NCI-H526 treated with DMSO at 0.1 percent for 48 hours (cell line): ENCODE measurements around the gene FILIP1L.
"Not testable (repeated sequence)": the region's sequence is repeated elsewhere in the genome, so short reads cannot be mapped to it uniquely, and the experiment has no call there.

ENCODE experiments used
- DNase-seq: peaks from one replicate; lab custom pipeline; 2025; lab: John Stamatoyannopoulos, UW

The FILIP1L gene

DNA sequence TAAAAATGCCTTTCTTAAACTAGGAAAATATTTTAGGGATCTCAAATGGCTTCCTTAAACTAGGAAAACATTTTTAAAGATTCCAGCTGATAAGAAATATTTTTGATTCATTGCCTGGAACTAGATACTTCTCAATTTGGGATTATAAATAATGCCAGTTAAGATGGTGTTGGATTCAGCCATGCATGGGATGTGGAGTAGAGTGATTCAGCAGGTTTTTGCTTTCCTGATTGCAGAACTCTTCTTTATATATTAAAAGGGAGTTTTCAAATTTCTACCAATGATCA, 15.6 kb downstream of the FILIP1L start:
- DNase-seq: no peak

GRCh38 chr3:100097919-100098783, 16.1 kb downstream of the FILIP1L start:
- DNase-seq: no peak

DNA sequence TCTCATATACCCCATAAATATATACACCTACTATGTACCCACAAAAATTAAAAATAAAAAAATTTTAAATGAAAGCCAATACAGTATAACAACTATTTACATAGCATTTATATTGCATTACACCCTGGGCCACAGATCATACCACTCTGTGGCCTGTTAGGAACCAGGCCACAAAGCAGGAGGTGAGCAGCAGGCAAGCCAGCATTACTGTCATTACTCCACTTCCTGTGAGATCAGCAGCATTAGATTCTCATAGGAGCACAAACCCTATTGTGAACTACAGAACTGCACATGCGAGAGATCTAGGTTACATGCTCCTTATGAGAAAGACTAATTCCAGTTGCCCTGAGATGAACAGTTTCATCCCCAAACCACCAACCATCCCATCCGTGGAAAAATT, 17.4 kb downstream of the FILIP1L start:
- no peak for DNase-seq

GRCh38 chr3:100096286-100096685, 18.0 kb downstream of the FILIP1L start:
- not testable (repeated sequence) for DNase-seq

GRCh38 chr3:100093831-100094230, 20.5 kb downstream of the FILIP1L start:
- DNase-seq: no peak

DNA sequence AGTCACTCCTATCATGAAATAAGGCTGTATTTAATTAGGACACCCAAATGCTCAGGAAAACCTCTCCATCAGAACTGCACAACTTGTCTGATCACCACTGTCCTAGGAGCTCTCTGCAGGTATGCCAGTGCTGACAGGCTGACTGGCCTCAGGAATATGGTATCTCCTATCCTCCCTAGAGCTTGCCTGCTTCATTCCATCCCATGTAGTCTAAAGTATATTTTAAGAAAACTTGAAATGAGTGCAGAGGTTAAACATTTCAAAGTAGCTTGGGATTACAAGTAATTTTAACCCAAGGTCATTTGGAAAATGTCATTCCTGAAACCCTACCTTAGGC, 23.7 kb downstream of the FILIP1L start:
- no peak for DNase-seq

GRCh38 chr3:100089812-100090668, 24.3 kb downstream of the FILIP1L start:
- DNase-seq: no peak

DNA sequence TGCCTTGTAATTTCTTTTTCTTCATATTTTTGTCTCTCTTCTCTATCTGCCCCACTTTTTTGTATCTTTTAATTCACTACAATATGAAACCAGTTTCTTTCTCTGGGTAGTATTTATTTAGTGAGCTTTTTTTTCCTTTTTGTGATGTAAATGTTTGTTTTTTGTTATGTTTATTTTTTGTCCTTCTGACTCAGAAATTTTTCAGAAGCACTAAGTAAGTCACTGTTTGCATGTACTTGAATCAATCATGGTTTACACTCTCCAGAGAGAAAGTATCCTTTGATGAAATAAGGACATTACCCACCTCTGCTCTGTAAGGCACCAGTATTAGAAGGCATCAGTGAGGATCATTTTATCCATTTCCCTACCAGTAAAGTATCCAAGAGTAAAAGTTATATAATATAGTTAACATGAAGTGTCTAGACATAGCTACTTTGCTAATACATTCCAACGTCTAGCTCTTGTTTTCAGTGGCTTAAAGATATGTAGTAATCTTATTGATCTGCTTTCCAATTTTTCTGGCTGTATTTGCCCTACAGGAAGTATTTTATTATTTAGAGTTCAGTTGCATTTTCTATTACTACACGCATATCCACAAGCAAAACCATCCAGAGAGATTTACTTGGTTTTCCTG, 25.4 kb downstream of the FILIP1L start:
- DNase-seq: no peak

- DNase-seq: no peak
Observed at GRCh38 chr3:100087198-100087597, 27.1 kb downstream of the FILIP1L start.

DNA sequence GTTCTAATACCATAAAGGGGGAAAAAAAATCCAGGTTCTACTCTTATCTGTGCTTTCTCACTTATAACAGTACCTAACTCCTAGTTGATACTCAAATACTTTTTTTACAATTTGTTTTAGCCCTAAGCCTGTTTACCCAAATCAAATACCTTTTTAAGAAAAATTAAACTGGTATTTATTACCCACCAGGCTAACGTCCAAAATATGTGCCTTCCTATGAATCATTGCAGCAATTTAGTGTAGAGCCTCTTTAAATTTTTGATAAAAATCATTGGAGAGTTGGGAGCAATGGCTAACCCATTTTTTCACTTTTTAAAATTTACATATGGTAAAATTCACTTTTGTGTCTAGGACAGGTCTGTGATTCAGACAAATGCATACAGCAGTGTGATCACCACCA, 27.9 kb downstream of the FILIP1L start:
- no peak for DNase-seq

- no peak for DNase-seq
Observed at GRCh38 chr3:100084100-100084806, 30.0 kb downstream of the FILIP1L start.

GRCh38 chr3:100083209-100083608, 31.1 kb downstream of the FILIP1L start:
- DNase-seq: no peak

GRCh38 chr3:100082714-100083113, 31.6 kb downstream of the FILIP1L start:
- no peak for DNase-seq

- no peak for DNase-seq
Observed at GRCh38 chr3:100081986-100082692, 32.2 kb downstream of the FILIP1L start.

DNA sequence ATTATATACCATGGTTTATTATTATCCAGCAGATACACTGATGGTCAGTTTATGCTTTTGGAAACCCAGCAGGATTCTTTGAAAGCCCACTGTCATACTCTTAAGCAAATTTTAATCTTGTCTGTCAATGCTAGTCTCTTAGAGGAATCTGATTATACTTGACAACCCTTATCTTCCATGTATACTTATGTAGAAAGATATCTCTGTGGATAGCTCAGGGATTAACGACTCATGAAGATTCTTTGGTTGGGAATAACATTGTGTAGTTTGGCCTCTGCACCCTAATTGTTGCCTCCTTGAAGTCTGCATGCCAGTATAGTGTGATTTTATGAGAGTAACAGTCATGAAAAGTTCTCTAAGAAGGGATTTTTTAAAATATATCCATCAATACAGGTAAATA, 33.0 kb downstream of the FILIP1L start:
- DNase-seq: no peak

- DNase-seq: no peak
Observed at GRCh38 chr3:100080573-100080972, 33.7 kb downstream of the FILIP1L start.

- DNase-seq: no peak
Observed at GRCh38 chr3:100079328-100079727, 35.0 kb downstream of the FILIP1L start.

DNA sequence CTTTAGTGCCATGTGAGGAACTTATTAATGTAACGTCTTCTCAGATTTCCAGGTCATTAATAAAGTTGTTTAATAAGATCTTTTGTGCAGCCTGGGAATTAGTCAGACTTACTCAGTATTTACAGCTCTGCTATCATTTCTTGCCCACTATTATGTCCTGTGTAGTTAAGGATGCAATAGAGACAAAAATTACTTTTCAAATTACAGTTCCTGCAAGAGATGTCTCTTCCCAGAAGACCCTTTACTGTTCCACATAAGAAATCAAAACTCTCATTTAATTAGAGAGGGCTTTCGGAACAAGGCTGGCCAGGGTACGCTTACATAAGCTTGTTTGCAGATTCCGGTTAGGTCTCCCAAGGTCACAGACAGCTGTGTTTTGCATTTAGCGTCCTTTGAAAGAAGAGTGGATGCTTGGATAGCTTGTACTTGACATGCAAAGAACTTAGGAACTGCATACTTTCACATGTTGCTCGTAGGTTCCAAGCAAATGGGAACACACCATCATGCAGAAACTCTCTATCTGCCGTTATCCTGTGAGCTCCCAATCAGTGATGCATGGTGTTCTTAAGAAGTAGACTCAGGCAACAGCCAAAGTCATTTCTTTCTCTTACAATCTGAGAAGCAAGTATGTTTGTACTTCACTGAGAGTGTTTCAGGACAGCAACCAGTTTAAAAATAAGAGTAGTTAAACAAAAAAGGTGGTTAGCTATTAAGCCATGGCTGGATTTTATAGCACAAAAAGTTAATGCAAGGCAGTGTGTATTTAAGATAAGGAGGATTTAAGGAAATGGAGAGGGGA, 37.4 kb downstream of the FILIP1L start:
- no peak for DNase-seq

- DNase-seq: no peak
Observed at GRCh38 chr3:100075851-100076730, 38.2 kb downstream of the FILIP1L start.

GRCh38 chr3:100075196-100075595, 39.1 kb downstream of the FILIP1L start:
- no peak for DNase-seq
